HepG2 (cell line): Measurements from ENCODE around the gene MYO1C.

ENCODE experiments used
- CBFB ChIP-seq: sonication (generic); formaldehyde crosslinking; IDR thresholded peaks from 2 replicates; pipeline ENCODE4 v1.4.0; 2020; ENCODE audit warnings: missing genetic modification reagents
- POLR2AphosphoS5 ChIP-seq: IDR thresholded peaks from 2 replicates; pipeline ENCODE4 v1.6.1; 2012; ENCODE audit warnings: low read depth, low read length

GRCh38 chr17:1447052-1447451, 45.4 kb downstream of the MYO1C start:
- TF ChIP-seq CBFB (CRISPR knock-in tag) (no peak), POLR2AphosphoS5 (no peak)
